GM13977 (cell line): ENCODE data around the gene CDKN1B.

Experiments used
- DNase-seq: peaks from one replicate; pipeline ENCODE4 v3.0.0; 2012; ENCODE audit warnings: low spot score
- in situ Hi-C: fragments of 300-500 bp; cut with MboI; formaldehyde crosslinking; loops from one replicate; pipeline ENCODE4 v1.12.0; 2022; ENCODE audit warnings: low sequenced_read_pairs, low pct_unique_long_range_greater_than_20kb, mixed read lengths, inconsistent platforms; ENCODE audit not compliant: unreplicated experiment
- TF ChIP-seq, protein P1 (sequence below): IDR thresholded peaks from 2 replicates; pipeline ENCODE4 v1.5.1; 2012; ENCODE audit warnings: mild to moderate bottlenecking, control low read depth; ENCODE audit not compliant: insufficient read depth; ENCODE audit errors: extremely low read depth, missing control alignments

The CDKN1B gene

DNA sequence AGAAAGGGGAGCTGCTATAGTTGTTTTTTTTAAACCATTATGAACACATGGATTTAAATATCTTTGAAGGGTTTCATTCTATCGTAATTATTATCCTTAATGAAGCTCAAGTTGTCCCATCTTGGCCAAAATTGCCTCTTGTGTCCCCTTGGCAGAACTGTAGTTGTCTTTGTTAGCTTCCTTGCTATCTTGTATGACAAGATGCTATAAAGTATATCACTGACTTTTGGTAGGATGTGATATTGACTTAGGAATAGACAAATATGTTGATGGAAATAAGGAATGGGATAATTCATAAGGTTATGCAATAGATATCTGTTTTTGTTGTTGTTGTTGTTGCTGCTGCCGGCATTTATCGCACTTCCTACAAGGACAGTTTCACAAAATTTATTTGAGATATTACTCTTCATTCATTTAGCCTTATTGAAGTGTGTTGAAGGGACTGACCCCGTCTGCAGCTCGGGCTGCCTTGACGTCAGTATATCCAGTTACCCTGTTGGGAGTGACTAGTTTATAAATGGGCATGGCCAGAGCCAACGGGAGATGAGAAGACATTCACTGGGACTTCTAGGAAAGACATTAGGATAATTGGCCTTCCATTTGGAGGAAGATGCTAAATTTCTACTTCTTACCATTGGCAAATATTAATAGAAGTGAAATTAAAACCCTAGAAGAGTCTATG, 42.2 kb downstream of the CDKN1B start:
- TF ChIP-seq, protein P1, sequence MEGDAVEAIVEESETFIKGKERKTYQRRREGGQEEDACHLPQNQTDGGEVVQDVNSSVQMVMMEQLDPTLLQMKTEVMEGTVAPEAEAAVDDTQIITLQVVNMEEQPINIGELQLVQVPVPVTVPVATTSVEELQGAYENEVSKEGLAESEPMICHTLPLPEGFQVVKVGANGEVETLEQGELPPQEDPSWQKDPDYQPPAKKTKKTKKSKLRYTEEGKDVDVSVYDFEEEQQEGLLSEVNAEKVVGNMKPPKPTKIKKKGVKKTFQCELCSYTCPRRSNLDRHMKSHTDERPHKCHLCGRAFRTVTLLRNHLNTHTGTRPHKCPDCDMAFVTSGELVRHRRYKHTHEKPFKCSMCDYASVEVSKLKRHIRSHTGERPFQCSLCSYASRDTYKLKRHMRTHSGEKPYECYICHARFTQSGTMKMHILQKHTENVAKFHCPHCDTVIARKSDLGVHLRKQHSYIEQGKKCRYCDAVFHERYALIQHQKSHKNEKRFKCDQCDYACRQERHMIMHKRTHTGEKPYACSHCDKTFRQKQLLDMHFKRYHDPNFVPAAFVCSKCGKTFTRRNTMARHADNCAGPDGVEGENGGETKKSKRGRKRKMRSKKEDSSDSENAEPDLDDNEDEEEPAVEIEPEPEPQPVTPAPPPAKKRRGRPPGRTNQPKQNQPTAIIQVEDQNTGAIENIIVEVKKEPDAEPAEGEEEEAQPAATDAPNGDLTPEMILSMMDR, result no peak
- in situ Hi-C loops, result no loop called here
- no peak for DNase-seq

DNA sequence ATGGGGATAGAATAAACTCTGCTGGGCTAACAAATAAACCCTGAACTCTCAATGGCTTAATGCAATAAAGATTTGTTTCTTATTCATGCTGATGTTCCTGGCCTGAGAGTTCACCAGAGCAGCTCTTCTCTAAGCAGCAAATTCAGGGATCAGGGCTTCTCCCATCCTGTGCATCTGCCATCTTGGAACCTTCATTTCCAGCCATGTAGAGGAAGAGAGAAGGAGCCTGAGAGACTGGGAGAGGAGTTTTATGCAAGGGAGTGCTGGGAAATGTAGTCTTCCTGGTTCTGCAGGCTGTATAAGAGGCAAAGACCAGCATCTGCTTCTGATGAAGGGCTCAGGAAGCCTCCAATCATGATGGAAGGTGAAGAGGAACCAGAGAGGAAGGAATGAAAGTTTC, 47.7 kb downstream of the CDKN1B start:
- in situ Hi-C loops, result no loop called here
- TF ChIP-seq, protein P1, result no peak
- DNase-seq, result no peak

DNA sequence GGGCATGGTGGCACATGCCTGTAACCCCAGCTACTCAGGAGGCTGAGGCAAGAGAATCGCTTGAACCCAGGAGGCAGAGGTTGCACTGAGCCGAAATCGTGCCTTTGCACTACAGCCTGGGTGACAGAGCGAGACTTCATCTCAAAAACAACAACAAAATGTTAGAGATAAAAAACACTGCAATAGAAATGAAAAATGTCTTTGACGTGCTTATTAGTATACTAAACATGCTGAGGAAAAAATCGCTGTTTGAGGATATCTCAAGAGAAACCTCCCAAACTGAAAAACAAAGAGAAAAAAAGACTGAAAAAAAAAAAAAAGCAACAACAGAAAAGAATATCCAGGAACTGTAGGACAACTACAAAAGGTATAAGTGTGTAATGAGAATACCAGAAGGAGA, 53.1 kb downstream of the CDKN1B start:
- TF ChIP-seq, protein P1, result no peak
- no peak for DNase-seq
- in situ Hi-C loops, result no loop called here
